ENCODE measurements around the gene SLC31A1. TPM values are rescaled to one million over a fixed set of nuclear protein-coding genes. Genes with fewer than 3 reads are reported as not detected.

Gene SLC31A1
- polyA plus RNA-seq, 1 donor (not counting 4 experiments of a cell fraction or from before 2014, with no cell fraction given), result 20.3 TPM

DNA sequence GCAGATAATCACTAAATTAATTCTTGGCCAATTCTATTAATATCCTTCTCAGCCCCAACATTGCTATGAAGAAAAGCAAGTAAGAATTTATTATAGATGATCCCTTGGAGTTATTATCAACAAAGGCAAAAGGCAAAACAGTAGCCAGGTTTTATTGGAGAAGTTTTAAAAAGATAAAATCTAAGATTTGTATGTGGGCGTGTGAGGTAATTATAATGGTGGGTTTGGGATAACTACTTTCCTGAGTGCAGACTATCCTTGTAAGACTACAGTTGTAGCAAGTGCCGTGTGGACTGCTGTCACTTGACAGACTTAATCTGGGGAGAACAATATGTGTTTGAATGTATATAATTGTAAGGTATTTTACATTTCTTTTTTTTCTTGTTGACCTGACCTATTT lies 23.2 kb downstream of the SLC31A1 start:
- dilution Hi-C loops (cut with MboI; ENCODE audit: extremely low pct_ligation_motif_present, low sequenced_read_pairs), result no loop called here
- Histone ChIP-seq H3K27ac (ENCODE audit: control insufficient read depth, insufficient read depth, low read length) (no peak overlapping the region), H3K36me3 (ENCODE audit: control insufficient read depth in 2 of 2, extremely low read depth in 1 of 2, insufficient read depth in 2 of 2, low read length in 2 of 2) (no peaks in the 10 kb centered on the region), H3K9ac (ENCODE audit: control insufficient read depth, extremely low read depth, insufficient read depth, low read length) (no peak overlapping the region), H2AFZ (ENCODE audit: control insufficient read depth, low read length) (no peak overlapping the region), H3K79me2 (ENCODE audit: control insufficient read depth, insufficient read depth, low read length) (no peaks in the 10 kb centered on the region), H3K9me3 (ENCODE audit: control insufficient read depth, low read depth, low read length) (no peaks in the 10 kb centered on the region), H3K27me3 (ENCODE audit: control insufficient read depth, extremely low read depth, insufficient read depth, low read length) (no peaks in the 10 kb centered on the region), H4K20me1 (ENCODE audit: control insufficient read depth, extremely low read depth, insufficient read depth, low read length) (no peaks in the 10 kb centered on the region), H3K4me2 (ENCODE audit: control insufficient read depth, extremely low read depth, insufficient read depth, low read depth, low read length) (no peak overlapping the region), H3K4me3 (ENCODE audit: control insufficient read depth in 2 of 3, extremely low read depth in 1 of 3, insufficient read depth in 2 of 3, low read depth in 1 of 3, low read length in 3 of 3) (no peak overlapping the region), H3K9me1 (ENCODE audit: control insufficient read depth, extremely low read depth, insufficient read depth, low read length) (no peaks in the 10 kb centered on the region), H3K4me1 (ENCODE audit: control insufficient read depth, extremely low read depth, insufficient read depth, low read length) (no peaks in the 10 kb centered on the region)
- DNase-seq (ENCODE audit: low read depth, low spot score) (no peak), FAIRE-seq (no peak)
- no peak for TF ChIP-seq EZH2 (IDR thresholded peaks at IDR 0.05; ENCODE audit: low read length)
- TF ChIP-seq, protein P1, sequence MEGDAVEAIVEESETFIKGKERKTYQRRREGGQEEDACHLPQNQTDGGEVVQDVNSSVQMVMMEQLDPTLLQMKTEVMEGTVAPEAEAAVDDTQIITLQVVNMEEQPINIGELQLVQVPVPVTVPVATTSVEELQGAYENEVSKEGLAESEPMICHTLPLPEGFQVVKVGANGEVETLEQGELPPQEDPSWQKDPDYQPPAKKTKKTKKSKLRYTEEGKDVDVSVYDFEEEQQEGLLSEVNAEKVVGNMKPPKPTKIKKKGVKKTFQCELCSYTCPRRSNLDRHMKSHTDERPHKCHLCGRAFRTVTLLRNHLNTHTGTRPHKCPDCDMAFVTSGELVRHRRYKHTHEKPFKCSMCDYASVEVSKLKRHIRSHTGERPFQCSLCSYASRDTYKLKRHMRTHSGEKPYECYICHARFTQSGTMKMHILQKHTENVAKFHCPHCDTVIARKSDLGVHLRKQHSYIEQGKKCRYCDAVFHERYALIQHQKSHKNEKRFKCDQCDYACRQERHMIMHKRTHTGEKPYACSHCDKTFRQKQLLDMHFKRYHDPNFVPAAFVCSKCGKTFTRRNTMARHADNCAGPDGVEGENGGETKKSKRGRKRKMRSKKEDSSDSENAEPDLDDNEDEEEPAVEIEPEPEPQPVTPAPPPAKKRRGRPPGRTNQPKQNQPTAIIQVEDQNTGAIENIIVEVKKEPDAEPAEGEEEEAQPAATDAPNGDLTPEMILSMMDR (optimal IDR thresholded peaks at IDR 0.05 in 1 of 3, IDR thresholded peaks at IDR 0.05 in 1 of 3, conservative IDR thresholded peaks at IDR 0.05 in 1 of 3; ENCODE audit: extremely low read depth in 1 of 3, insufficient read depth in 2 of 3, low read length in 3 of 3), result no peak

DNA sequence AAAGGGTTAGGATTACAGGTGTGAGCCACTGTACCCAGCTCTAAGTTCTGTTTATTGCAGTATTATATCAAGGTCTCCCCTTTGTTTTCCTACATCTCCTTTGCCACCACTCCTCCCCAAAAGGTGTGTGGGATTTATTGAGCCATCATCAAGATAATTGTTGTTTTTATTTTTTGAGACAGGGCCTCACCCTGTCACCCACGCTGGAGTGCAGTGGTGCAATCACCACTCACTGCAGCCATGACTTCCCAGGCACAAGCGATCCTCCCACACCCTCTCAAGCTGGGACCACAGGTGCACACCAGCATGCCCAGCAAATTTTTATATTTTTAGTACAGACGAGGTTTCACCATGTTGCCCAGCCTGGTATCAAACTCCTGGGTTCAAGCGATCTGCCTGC lies 24.6 kb downstream of the SLC31A1 start:
- H3K79me2 ChIP-seq (ENCODE audit: control insufficient read depth, insufficient read depth, low read length), result no peaks in the 10 kb centered on the region

DNA sequence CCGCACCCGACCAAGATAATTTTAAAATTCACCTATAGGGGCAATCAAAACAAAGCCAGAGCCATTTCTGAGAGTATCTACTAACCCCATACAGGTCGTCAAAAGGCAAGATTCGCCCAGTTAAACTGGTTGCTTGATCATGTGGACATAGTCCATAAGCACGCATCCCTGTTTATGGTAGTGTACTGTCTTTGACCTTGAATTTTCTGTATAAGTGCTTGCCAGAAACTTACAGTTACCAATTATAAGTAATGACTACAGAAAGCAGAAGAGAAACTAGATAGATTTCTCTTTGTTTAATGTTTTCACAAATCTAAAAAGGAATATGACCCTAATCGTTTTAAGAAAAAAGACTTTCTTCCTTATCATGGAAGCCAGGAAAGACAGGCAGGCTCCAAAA lies 25.6 kb downstream of the SLC31A1 start:
- dilution Hi-C loops (cut with MboI; ENCODE audit: extremely low pct_ligation_motif_present, low sequenced_read_pairs), result no loop called here
- DNase-seq (ENCODE audit: low read depth, low spot score) (no peak), FAIRE-seq (no peak)
- H3K9me1 ChIP-seq (ENCODE audit: control insufficient read depth, extremely low read depth, insufficient read depth, low read length), result no peaks in the 10 kb centered on the region
- no peak overlapping the region for H2AFZ ChIP-seq (ENCODE audit: control insufficient read depth, low read length)
- H3K4me3 ChIP-seq (ENCODE audit: control insufficient read depth in 2 of 3, extremely low read depth in 1 of 3, insufficient read depth in 2 of 3, low read depth in 1 of 3, low read length in 3 of 3), result no peak overlapping the region
- no peak overlapping the region for H3K4me2 ChIP-seq (ENCODE audit: control insufficient read depth, extremely low read depth, insufficient read depth, low read depth, low read length)
- no peak overlapping the region for H3K9ac ChIP-seq (ENCODE audit: control insufficient read depth, extremely low read depth, insufficient read depth, low read length)
- no peaks in the 10 kb centered on the region for H3K27me3 ChIP-seq (ENCODE audit: control insufficient read depth, extremely low read depth, insufficient read depth, low read length)
- H3K4me1 ChIP-seq (ENCODE audit: control insufficient read depth, extremely low read depth, insufficient read depth, low read length), result no peaks in the 10 kb centered on the region
- H3K27ac ChIP-seq (ENCODE audit: control insufficient read depth, insufficient read depth, low read length), result no peak overlapping the region
- no peaks in the 10 kb centered on the region for H3K9me3 ChIP-seq (ENCODE audit: control insufficient read depth, low read depth, low read length)
- no peaks in the 10 kb centered on the region for H4K20me1 ChIP-seq (ENCODE audit: control insufficient read depth, extremely low read depth, insufficient read depth, low read length)
- H3K79me2 ChIP-seq (ENCODE audit: control insufficient read depth, insufficient read depth, low read length), result no peaks in the 10 kb centered on the region
- H3K36me3 ChIP-seq (ENCODE audit: control insufficient read depth in 2 of 2, extremely low read depth in 1 of 2, insufficient read depth in 2 of 2, low read length in 2 of 2), result no peaks in the 10 kb centered on the region
- TF ChIP-seq EZH2 (IDR thresholded peaks at IDR 0.05; ENCODE audit: low read length), result no peak

More for the DNA sequence above, 24.6 kb downstream of the SLC31A1 start:
- Histone ChIP-seq H3K27ac (ENCODE audit: control insufficient read depth, insufficient read depth, low read length) (no peak overlapping the region), H3K9me3 (ENCODE audit: control insufficient read depth, low read depth, low read length) (no peaks in the 10 kb centered on the region), H3K4me1 (ENCODE audit: control insufficient read depth, extremely low read depth, insufficient read depth, low read length) (no peaks in the 10 kb centered on the region), H3K9ac (ENCODE audit: control insufficient read depth, extremely low read depth, insufficient read depth, low read length) (no peak overlapping the region), H3K36me3 (ENCODE audit: control insufficient read depth in 2 of 2, extremely low read depth in 1 of 2, insufficient read depth in 2 of 2, low read length in 2 of 2) (no peaks in the 10 kb centered on the region), H3K4me2 (ENCODE audit: control insufficient read depth, extremely low read depth, insufficient read depth, low read depth, low read length) (no peak overlapping the region), H3K27me3 (ENCODE audit: control insufficient read depth, extremely low read depth, insufficient read depth, low read length) (no peaks in the 10 kb centered on the region), H3K9me1 (ENCODE audit: control insufficient read depth, extremely low read depth, insufficient read depth, low read length) (no peaks in the 10 kb centered on the region), H4K20me1 (ENCODE audit: control insufficient read depth, extremely low read depth, insufficient read depth, low read length) (no peaks in the 10 kb centered on the region), H2AFZ (ENCODE audit: control insufficient read depth, low read length) (no peak overlapping the region), H3K4me3 (ENCODE audit: control insufficient read depth in 2 of 3, extremely low read depth in 1 of 3, insufficient read depth in 2 of 3, low read depth in 1 of 3, low read length in 3 of 3) (no peak overlapping the region)
- TF ChIP-seq EZH2 (IDR thresholded peaks at IDR 0.05; ENCODE audit: low read length), result no peak
- dilution Hi-C loops (cut with MboI; ENCODE audit: extremely low pct_ligation_motif_present, low sequenced_read_pairs), result no loop called here
- DNase-seq (ENCODE audit: low read depth, low spot score) (no peak), FAIRE-seq (no peak)

All from keratinocyte (primary cell).